Kidney (tissue), 22 donors: ENCODE data around the gene DNAAF2. TPM values are rescaled to one million over a fixed set of nuclear protein-coding genes. Genes with fewer than 3 reads are reported as not detected.

Source experiments
- DNase-seq, 5 donors: peaks; one replicate each; pipeline ENCODE4 v3.0.0-alpha.2; 2013 to 2020
- FAIRE-seq: peaks from 2 replicates; lab custom pipeline; 2012; peaks lifted over from hg19 to GRCh38; lab: Jason Lieb, UNC
- H3K27ac ChIP-seq, 2 donors: one replicate each; pipeline ENCODE4 v1.7.0; 2013; ENCODE audit warnings: low read depth in 2 of 2, low read length in 2 of 2, inconsistent platforms in 1 of 2
- H3K27me3 ChIP-seq: one replicate; pipeline ENCODE4 v1.7.1; 2013; ENCODE audit warnings: low read length, inconsistent platforms; ENCODE audit not compliant: control insufficient read depth, insufficient read depth
- H3K36me3 ChIP-seq, 3 donors: one replicate each; pipeline versions ENCODE4 v1.7.0 to v1.7.1; 2013; ENCODE audit warnings: low read length in 3 of 3, control low read depth in 1 of 3, inconsistent platforms in 1 of 3; ENCODE audit not compliant: insufficient read depth in 3 of 3, control insufficient read depth in 2 of 3
- H3K4me1 ChIP-seq, 3 donors: one replicate each; pipeline versions ENCODE4 v1.7.0 to v1.7.1; 2013; ENCODE audit warnings: low read length in 3 of 3, inconsistent platforms in 1 of 3, low read depth in 1 of 3; ENCODE audit not compliant: control insufficient read depth in 2 of 3, insufficient read depth in 2 of 3
- H3K4me3 ChIP-seq, 3 donors: one replicate each; pipeline versions ENCODE4 v1.7.0 to v1.8.1; 2013; ENCODE audit warnings: low read length in 3 of 3, control low read depth in 1 of 3, inconsistent platforms in 1 of 3
- H3K9ac ChIP-seq, 3 donors: one replicate each; pipeline versions ENCODE4 v1.7.0 to v1.7.1; 2013; ENCODE audit warnings: low read length in 3 of 3, control low read depth in 1 of 3, inconsistent platforms in 1 of 3
- H3K9me3 ChIP-seq, 3 donors: one replicate each; pipeline versions ENCODE4 v1.7.0 to v1.7.1; 2013; ENCODE audit warnings: low read length in 3 of 3, control low read depth in 1 of 3, inconsistent platforms in 1 of 3; ENCODE audit not compliant: control insufficient read depth in 2 of 3, insufficient read depth in 1 of 3
- CTCF ChIP-seq: IDR thresholded peaks from 3 replicates; pipeline ENCODE4 v1.5.1; 2012; ENCODE audit warnings: mild to moderate bottlenecking, moderate library complexity, borderline replicate concordance; ENCODE audit not compliant: insufficient read depth; ENCODE audit errors: extremely low read depth
- intact Hi-C: fragments of 100-400 bp; cut with DNase I; formaldehyde crosslinking; loops from one replicate; pipeline ENCODE4 v1.11.1; 2022
- long read RNA-seq, 10 donors: library from polyadenylated mRNA in 1 of 10; unstranded in 1 of 10; transcript quantifications; one replicate each; pipeline ENCODE4 v2.0.0 and lab custom pipeline, GENCODE V29; 2021 to 2026
- polyA plus RNA-seq: library from polyadenylated mRNA; stranded (reverse); fragments of 350-450 nt; fragmentation: Illumina TruSeq; extraction: RNeasy Lipid Tissue Mini Kit (QIAGEN cat#74804); gene quantifications from one replicate; pipeline ENCODE4 v1.2.3, GENCODE V29; 2014; ENCODE audit warnings: low read depth, low replicate concordance; ENCODE audit not compliant: insufficient read depth
- total RNA-seq: library from RNA; stranded (reverse); fragmentation: NEBNext Ultra II Directional; extraction: Animal tissue kit (Norgen Biotek cat#: 25700); gene quantifications from one replicate; pipeline ENCODE4 v1.2.1, GENCODE V29; 2021
- donor health status: control.
- donor health status: control.
- donor health status: control.
- donor health status: control.
- donor health status: control.
- donor health status: DM: yes; HTN: yes; CAD: no.
- donor health status: Normal renal cell carcinoma (clear cell type).

DNAAF2 gene, protein sequence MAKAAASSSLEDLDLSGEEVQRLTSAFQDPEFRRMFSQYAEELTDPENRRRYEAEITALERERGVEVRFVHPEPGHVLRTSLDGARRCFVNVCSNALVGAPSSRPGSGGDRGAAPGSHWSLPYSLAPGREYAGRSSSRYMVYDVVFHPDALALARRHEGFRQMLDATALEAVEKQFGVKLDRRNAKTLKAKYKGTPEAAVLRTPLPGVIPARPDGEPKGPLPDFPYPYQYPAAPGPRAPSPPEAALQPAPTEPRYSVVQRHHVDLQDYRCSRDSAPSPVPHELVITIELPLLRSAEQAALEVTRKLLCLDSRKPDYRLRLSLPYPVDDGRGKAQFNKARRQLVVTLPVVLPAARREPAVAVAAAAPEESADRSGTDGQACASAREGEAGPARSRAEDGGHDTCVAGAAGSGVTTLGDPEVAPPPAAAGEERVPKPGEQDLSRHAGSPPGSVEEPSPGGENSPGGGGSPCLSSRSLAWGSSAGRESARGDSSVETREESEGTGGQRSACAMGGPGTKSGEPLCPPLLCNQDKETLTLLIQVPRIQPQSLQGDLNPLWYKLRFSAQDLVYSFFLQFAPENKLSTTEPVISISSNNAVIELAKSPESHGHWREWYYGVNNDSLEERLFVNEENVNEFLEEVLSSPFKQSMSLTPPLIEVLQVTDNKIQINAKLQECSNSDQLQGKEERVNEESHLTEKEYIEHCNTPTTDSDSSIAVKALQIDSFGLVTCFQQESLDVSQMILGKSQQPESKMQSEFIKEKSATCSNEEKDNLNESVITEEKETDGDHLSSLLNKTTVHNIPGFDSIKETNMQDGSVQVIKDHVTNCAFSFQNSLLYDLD
- total RNA-seq (7.7 TPM), polyA plus RNA-seq (6.9 TPM)
- long read RNA-seq, donor 1, transcript DNAAF2-201 (3 exons, 2,963 nt), result major isoform, 6 of 9 reads
- long read RNA-seq, donor 1, partial matches to known transcripts, result 0 of 9 reads
- long read RNA-seq, donor 1, other reads (novel, unspliced or antisense), result 0 of 9 reads
- long read RNA-seq, donor 2, partial matches to known transcripts, result 0 of 8 reads
- long read RNA-seq, donor 2, other reads (novel, unspliced or antisense), result 0 of 8 reads
- long read RNA-seq, donor 3, transcript DNAAF2-201 (3 exons, 2,963 nt), result major isoform, 8 of 12 reads
- long read RNA-seq, donor 3, partial matches to known transcripts, result 0 of 12 reads
- long read RNA-seq, donor 3, other reads (novel, unspliced or antisense), result 0 of 12 reads
- long read RNA-seq, donor 4, transcript DNAAF2-201 (3 exons, 2,963 nt), result minor isoform, 7 of 16 reads
- long read RNA-seq, donor 4, transcript DNAAF2-202 (2 exons, 2,819 nt), result major isoform, 9 of 16 reads
- long read RNA-seq, donor 4, partial matches to known transcripts, result 0 of 16 reads
- long read RNA-seq, donor 4, other reads (novel, unspliced or antisense), result 0 of 16 reads
- long read RNA-seq, donor 5, result 0 reads
- long read RNA-seq, donor 6, transcript DNAAF2-201 (3 exons, 2,963 nt), result major isoform, 12 of 17 reads
- long read RNA-seq, donor 6, transcript DNAAF2-202 (2 exons, 2,819 nt), result minor isoform, 5 of 17 reads
- long read RNA-seq, donor 6, partial matches to known transcripts, result 0 of 17 reads
- long read RNA-seq, donor 6, other reads (novel, unspliced or antisense), result 0 of 17 reads
- long read RNA-seq, donor 7, transcript DNAAF2-202 (2 exons, 2,819 nt), result minor isoform, 8 of 27 reads
- long read RNA-seq, donor 7, transcript DNAAF2-201 (3 exons, 2,963 nt), result major isoform, 13 of 27 reads
- long read RNA-seq, donor 7, partial matches to known transcripts, result 0 of 27 reads
- long read RNA-seq, donor 7, other reads (novel, unspliced or antisense), result 6 of 27 reads
- long read RNA-seq, donor 8, transcript DNAAF2-201 (3 exons, 2,963 nt), result major isoform, 9 of 12 reads
- long read RNA-seq, donor 8, partial matches to known transcripts, result 0 of 12 reads
- long read RNA-seq, donor 8, other reads (novel, unspliced or antisense), result 0 of 12 reads
- long read RNA-seq, donor 9, partial matches to known transcripts, result 0 of 7 reads
- long read RNA-seq, donor 9, other reads (novel, unspliced or antisense), result 0 of 7 reads
- long read RNA-seq, donor 10, transcript DNAAF2-201 (3 exons, 2,963 nt), result major isoform, 6 of 11 reads
- long read RNA-seq, donor 10, transcript DNAAF2-202 (2 exons, 2,819 nt), result minor isoform, 5 of 11 reads
- long read RNA-seq, donor 10, partial matches to known transcripts, result 0 of 11 reads
- long read RNA-seq, donor 10, other reads (novel, unspliced or antisense), result 0 of 11 reads

GRCh38 chr14:49634547-49635334 lies at the start of gene DNAAF2:
DNAAF2 (minus strand) TSS chr14:49635244; CDS start chr14:49635149, 95 bp downstream.
- Histone ChIP-seq H3K27ac (peak within 1 kb of the TSS; percentile 99), H3K4me1 (peaks cover 0 to 15% (median 2%) of the 10 kb centered on the region in 3 donors), H3K27me3 (no peaks in the 10 kb centered on the region), H3K9me3 (no peaks in the 10 kb centered on the region), H3K36me3 (peaks cover 0 to 2% (median 0%) of the 10 kb centered on the region in 3 donors), H3K4me3 (peak within 1 kb of the TSS; percentile 67 to 98 (median 78)), H3K9ac (peak within 1 kb of the TSS; percentile 60 to 89 (median 69))
- FAIRE-seq (no peak), DNase-seq (peak; percentile 87 to 94 (median 89))
- intact Hi-C loops, result no loop called here
- TF ChIP-seq CTCF, result no peak

- no peak for TF ChIP-seq CTCF
- intact Hi-C loops, result no loop called here
- DNase-seq (no peak), FAIRE-seq (no peak)
- Histone ChIP-seq H3K27ac (no peak overlapping the region), H3K9me3 (no peaks in the 10 kb centered on the region), H3K4me3 (no peak overlapping the region), H3K36me3 (no peaks in the 10 kb centered on the region), H3K4me1 (no peaks in the 10 kb centered on the region), H3K27me3 (no peaks in the 10 kb centered on the region), H3K9ac (no peak overlapping the region)
These were observed 44.2 kb upstream of the DNAAF2 start for GRCh38 chr14:49679271-49679670.
